HCT116 (cell line): ENCODE results near the gene CCDC138. TPM values are rescaled to one million over a fixed set of nuclear protein-coding genes. Genes with fewer than 3 reads are reported as not detected.

Source experiments
- ATAC-seq: fragments of 200-7000 bp; cut with Tn5 transposase; 2 replicates; pipeline ENCODE4 v1.9.1; 2020; ENCODE audit warnings: mild to moderate bottlenecking, moderate library complexity
- BruUV-seq: library from RNA; stranded (reverse); fragments of 400-500 nt; replicated peaks from 2 replicates; lab custom pipeline; 2021; lab: Mats Ljungman, UMichigan
- CTCF ChIA-PET: fragments of 300-600 bp; sonication (Branson Sonifier 250); formaldehyde crosslinking; loops from one replicate; lab custom pipeline; 2021; ENCODE audit warnings: antibody characterized with exemption; lab: Charles Lee
- POLR2A ChIA-PET: fragments of 300-600, 350-600 bp; sonication (Branson Sonifier 250); formaldehyde crosslinking; loops from one replicate; lab custom pipeline; 2021; ENCODE audit warnings: antibody characterized with exemption; lab: Charles Lee
- RAD21 ChIA-PET, 2 experiments: fragments of 300-600 bp; sonication (Branson Sonifier 250); formaldehyde crosslinking; loops; one replicate each; lab custom pipeline; 2023; ENCODE audit warnings: low total read pairs in 2 of 2; ENCODE audit not compliant: uncharacterized antibody in 2 of 2, unreplicated experiment in 2 of 2, low non-redundant PET in 1 of 2; lab: Charles Lee
- DNase-seq: peaks from one replicate; pipeline ENCODE4 v3.0.0-alpha.2; 2010; ENCODE audit warnings: low read depth, low spot score
- H2AFZ ChIP-seq: fragments of 200-600 bp; shearing (Covaris generic), sonication (generic); 2 replicates; pipeline ENCODE4 v1.6.1; 2017; ENCODE audit warnings: low read depth, mixed run types, mixed read lengths, antibody characterized with exemption, low read length; ENCODE audit not compliant: poor library complexity, severe bottlenecking
- H3K27ac ChIP-seq: 2 replicates; pipeline ENCODE4 v1.5.1; 2012; ENCODE audit warnings: low read depth, low read length
- H3K27me3 ChIP-seq: fragments of 200-600 bp; sonication (generic); 2 replicates; pipeline ENCODE4 v1.6.1; 2016; ENCODE audit warnings: mixed run types, low read length, mixed read lengths; ENCODE audit not compliant: insufficient read depth
- H3K36me3 ChIP-seq, 2 experiments: fragments of 200-500 bp in 1 of 2; fragments of 200-600 bp in 1 of 2; sonication (Bioruptor generic) in 1 of 2; sonication (generic) in 1 of 2; 2 replicates each; pipeline versions ENCODE4 v1.5.1 to v1.6.1; 2014 to 2016; ENCODE audit warnings: low read length in 2 of 2, inconsistent platforms in 1 of 2, mixed read lengths in 1 of 2, mixed run types in 1 of 2; ENCODE audit not compliant: insufficient read depth in 2 of 2, control insufficient read depth in 1 of 2
- H3K4me1 ChIP-seq, 2 experiments: fragments of 200-600 bp in 1 of 2; sonication (generic) in 1 of 2; 2 replicates each; pipeline versions ENCODE4 v1.5.1 to v1.6.1; 2012 to 2017; ENCODE audit warnings: low read length in 2 of 2, inconsistent platforms in 1 of 2, mild to moderate bottlenecking in 1 of 2, mixed read lengths in 1 of 2, mixed run types in 1 of 2, moderate library complexity in 1 of 2; ENCODE audit not compliant: insufficient read depth in 2 of 2, control insufficient read depth in 1 of 2
- H3K4me2 ChIP-seq: fragments of 200-600 bp; sonication (generic); 2 replicates; pipeline ENCODE4 v1.6.1; 2017; ENCODE audit warnings: mixed run types, low read length, mixed read lengths
- H3K4me3 ChIP-seq, 2 experiments: fragments of 200-600 bp in 1 of 2; sonication (generic) in 1 of 2; replicated peaks in 1 of 2; 2 replicates each; pipeline ENCODE4 v1.5.1; 2011 to 2016; ENCODE audit warnings: low read length in 2 of 2, control low read depth in 1 of 2, low read depth in 1 of 2, mild to moderate bottlenecking in 1 of 2, mixed read lengths in 1 of 2, mixed run types in 1 of 2
- H3K79me2 ChIP-seq: fragments of 200-600 bp; sonication (generic); 2 replicates; pipeline ENCODE4 v1.6.1; 2017; ENCODE audit warnings: mild to moderate bottlenecking, mixed run types, low read length, moderate library complexity, mixed read lengths; ENCODE audit not compliant: insufficient read depth
- H3K9ac ChIP-seq: fragments of 200-600 bp; sonication (generic); 2 replicates; pipeline ENCODE4 v1.6.1; 2016; ENCODE audit warnings: low read length, mixed read lengths
- H3K9me2 ChIP-seq: fragments of 200-600 bp; sonication (generic), shearing (Covaris generic); 2 replicates; pipeline ENCODE4 v1.6.1; 2017; ENCODE audit warnings: mixed run types, mild to moderate bottlenecking, moderate library complexity; ENCODE audit not compliant: insufficient read depth
- H3K9me3 ChIP-seq, 2 experiments: fragments of 200-500 bp in 1 of 2; fragments of 200-600 bp in 1 of 2; sonication (Bioruptor generic) in 1 of 2; sonication (generic) in 1 of 2; 2 replicates each; pipeline ENCODE4 v1.6.1; 2014 to 2017; ENCODE audit warnings: low read length in 2 of 2, mixed read lengths in 2 of 2, inconsistent platforms in 1 of 2, low read depth in 1 of 2, mild to moderate bottlenecking in 1 of 2, mixed run types in 1 of 2, moderate library complexity in 1 of 2; ENCODE audit not compliant: control insufficient read depth in 1 of 2, insufficient read depth in 1 of 2
- H4K20me1 ChIP-seq: fragments of 200-600 bp; sonication (generic), shearing (Covaris generic); 2 replicates; pipeline ENCODE4 v1.6.1; 2017; ENCODE audit warnings: mixed run types, mild to moderate bottlenecking, moderate library complexity; ENCODE audit not compliant: insufficient read depth
- ATF3 ChIP-seq: IDR thresholded peaks from 2 replicates; pipeline ENCODE4 v1.6.1; 2012
- CBX3 ChIP-seq: IDR thresholded peaks from 2 replicates; pipeline ENCODE4 v1.6.1; 2012; ENCODE audit warnings: low read depth
- CEBPB ChIP-seq: IDR thresholded peaks from 2 replicates; pipeline ENCODE4 v1.6.1; 2012; ENCODE audit warnings: low read depth
- CTCF ChIP-seq, 3 experiments: fragments of 200-600 bp in 1 of 3; sonication (generic) in 1 of 3; IDR thresholded peaks in 2 of 3; conservative IDR thresholded peaks in 1 of 3; 2 replicates each; pipeline ENCODE4 v1.5.1; 2012 to 2017; ENCODE audit warnings: low read depth in 2 of 3, low read length in 2 of 3, antibody characterized with exemption in 1 of 3, borderline replicate concordance in 1 of 3, control low read depth in 1 of 3, mild to moderate bottlenecking in 1 of 3, mixed read lengths in 1 of 3, mixed run types in 1 of 3, moderate library complexity in 1 of 3; ENCODE audit not compliant: insufficient read depth in 1 of 3
- EGR1 ChIP-seq: IDR thresholded peaks from 2 replicates; pipeline ENCODE4 v1.6.1; 2012; ENCODE audit warnings: low read depth
- ELF1 ChIP-seq: IDR thresholded peaks from 2 replicates; pipeline ENCODE4 v1.6.1; 2012; ENCODE audit warnings: low read depth, borderline replicate concordance
- EZH2 ChIP-seq: fragments of 200-600 bp; sonication (generic); IDR thresholded peaks from 2 replicates; pipeline ENCODE4 v1.6.1; 2017; ENCODE audit warnings: antibody characterized with exemption, mixed run types
- JUND ChIP-seq: IDR thresholded peaks from 2 replicates; pipeline ENCODE4 v1.6.1; 2012
- POLR2A ChIP-seq: IDR thresholded peaks from 2 replicates; pipeline ENCODE4 v1.7.0; 2011; ENCODE audit warnings: borderline replicate concordance; ENCODE audit not compliant: insufficient read depth, insufficient read length; ENCODE audit errors: extremely low read depth
- POLR2AphosphoS5 ChIP-seq: IDR thresholded peaks from 2 replicates; pipeline ENCODE4 v1.6.1; 2011; ENCODE audit warnings: mild to moderate bottlenecking, low read depth, low read length, moderate library complexity
- RAD21 ChIP-seq: IDR thresholded peaks from 2 replicates; pipeline ENCODE4 v1.6.1; 2012; ENCODE audit warnings: low read depth, mild to moderate bottlenecking
- REST ChIP-seq: IDR thresholded peaks from 2 replicates; pipeline ENCODE4 v1.6.1; 2012; ENCODE audit warnings: low read depth
- SIN3A ChIP-seq: IDR thresholded peaks from 2 replicates; pipeline ENCODE4 v1.6.1; 2012; ENCODE audit warnings: low read depth
- SP1 ChIP-seq: IDR thresholded peaks from 2 replicates; pipeline ENCODE4 v1.6.1; 2012; ENCODE audit warnings: low read depth
- SRF ChIP-seq: IDR thresholded peaks from 2 replicates; pipeline ENCODE4 v1.6.1; 2012; ENCODE audit warnings: low read depth
- YY1 ChIP-seq: IDR thresholded peaks from 2 replicates; pipeline ENCODE4 v1.6.1; 2011; ENCODE audit warnings: low read length, low read depth, moderate library complexity, mild to moderate bottlenecking; ENCODE audit not compliant: insufficient replicate concordance; ENCODE audit errors: extremely low read depth
- ZBTB33 ChIP-seq: IDR thresholded peaks from 2 replicates; pipeline ENCODE4 v1.6.1; 2011; ENCODE audit warnings: mild to moderate bottlenecking, low read length, moderate library complexity; ENCODE audit not compliant: insufficient replicate concordance; ENCODE audit errors: extremely low read depth
- ZNF274 ChIP-seq: fragments of 200-500 bp; sonication (Bioruptor generic); IDR thresholded peaks from 2 replicates; pipeline ENCODE4 v1.6.1; 2014; ENCODE audit warnings: mild to moderate bottlenecking, low read depth, low read length, inconsistent platforms
- intact Hi-C: fragments of 100-400 bp; cut with micrococcal nuclease; formaldehyde crosslinking; loops from 2 replicates; pipeline ENCODE4 v1.10.0; 2022
- total RNA-seq: library from RNA; stranded (reverse); gene quantifications from one replicate; pipeline ENCODE4 v1.2.1, GENCODE V29; 2021; ENCODE audit not compliant: unreplicated experiment

The CCDC138 gene
- total RNA-seq, 1 experiment from 2014 or later, result 13.4 TPM

GRCh38 chr2:108803045-108803736, 16.6 kb downstream of the CCDC138 start:
- ATAC-seq, result no peak
- Histone ChIP-seq H3K79me2 (peaks cover 13% of the 10 kb centered on the region), H3K4me2 (no peak overlapping the region), H2AFZ (no peak overlapping the region), H3K9me3 (no peaks in the 10 kb centered on the region), H3K9ac (no peak overlapping the region), H4K20me1 (no peaks in the 10 kb centered on the region), H3K36me3 (peaks cover 21 to 31% of the 10 kb centered on the region in 2 experiments), H3K27ac (no peak overlapping the region), H3K27me3 (no peaks in the 10 kb centered on the region), H3K4me1 (no peaks in the 10 kb centered on the region), H3K4me3 (no peak overlapping the region), H3K9me2 (no peaks in the 10 kb centered on the region)
- RAD21 ChIA-PET, result no interaction called here
- intact Hi-C loops, result no loop called here
- BruUV-seq, result no TSS peak
- TF ChIP-seq CEBPB (no peak), CTCF (IDR thresholded peaks at IDR 0.05 in 2 of 3, conservative IDR thresholded peaks at IDR 0.05 in 1 of 3; ENCODE audit: borderline replicate concordance in 1 of 3, insufficient read depth in 1 of 3, low read depth in 2 of 3, low read length in 2 of 3) (no peak), RAD21 (no peak), SP1 (no peak), ZNF274 (no peak), CBX3 (no peak), ZBTB33 (no peak), ATF3 (no peak), SRF (no peak), SIN3A (no peak), JUND (no peak), EZH2 (no peak), YY1 (no peak), REST (no peak), ELF1 (no peak), POLR2A (no peak), EGR1 (no peak), POLR2AphosphoS5 (no peak)
- no peak for DNase-seq
- POLR2A ChIA-PET, result no interaction called here
- CTCF ChIA-PET, result no interaction called here
